ENCODE results near the gene ORAI2. TPM values are rescaled to one million over a fixed set of nuclear protein-coding genes. Genes with fewer than 3 reads are reported as not detected.
A peak's percentile ranks its signal among the peaks of the same experiment; 100 is the strongest.
"Not testable (repeated sequence)": the region's sequence is repeated elsewhere in the genome, so short reads cannot be mapped to it uniquely, and the experiment has no call there.

ORAI2 gene
- total RNA-seq, 1 donor from 2014 or later, result 39.3 TPM

DNA sequence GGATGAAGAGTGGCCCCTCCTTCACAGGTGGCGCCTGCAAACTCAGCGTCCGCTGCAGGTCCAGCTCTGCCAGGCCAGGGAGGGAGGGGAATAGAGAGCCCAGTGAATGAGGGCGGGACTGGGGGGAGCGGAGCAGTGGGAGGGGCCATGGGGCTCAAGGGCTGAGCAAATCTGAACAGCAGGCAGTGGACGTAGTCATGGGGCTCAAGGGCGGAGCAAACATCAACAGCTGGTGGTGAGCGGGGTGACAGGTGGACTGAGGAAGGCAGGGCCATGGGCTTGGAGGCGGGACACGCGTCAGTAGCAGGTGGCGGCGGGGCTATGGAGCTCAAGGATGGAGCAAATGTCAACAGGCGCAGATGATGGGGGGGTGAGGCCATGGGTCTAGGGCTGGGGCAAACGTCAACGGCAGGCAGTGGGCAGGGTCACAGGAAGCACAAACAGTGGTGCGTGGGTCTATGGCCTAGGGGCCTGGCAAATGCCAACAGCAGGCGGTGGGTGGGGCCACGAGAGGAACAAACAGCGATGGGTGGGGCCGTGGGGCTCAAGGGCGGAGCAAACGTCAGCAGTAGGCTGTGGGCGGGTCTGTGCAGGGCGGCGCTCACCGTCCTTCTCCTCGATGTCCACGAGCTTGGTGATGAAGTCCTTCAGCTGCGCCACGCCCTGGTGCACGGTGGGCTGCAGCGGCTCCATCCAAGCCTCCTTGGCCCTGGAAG is 60.0 kb downstream of the ORAI2 start:
- DNase-seq (ENCODE audit: low spot score); H3K4me1 Mint-ChIP-seq (ENCODE audit: unreplicated experiment); H3K9me3 Mint-ChIP-seq (ENCODE audit: unreplicated experiment); H3K4me3 Mint-ChIP-seq (ENCODE audit: unreplicated experiment); H3K27ac Mint-ChIP-seq (ENCODE audit: unreplicated experiment); H3K36me3 Mint-ChIP-seq (ENCODE audit: low read depth, unreplicated experiment); H3K27me3 Mint-ChIP-seq (ENCODE audit: unreplicated experiment): not testable (repeated sequence)

DNA sequence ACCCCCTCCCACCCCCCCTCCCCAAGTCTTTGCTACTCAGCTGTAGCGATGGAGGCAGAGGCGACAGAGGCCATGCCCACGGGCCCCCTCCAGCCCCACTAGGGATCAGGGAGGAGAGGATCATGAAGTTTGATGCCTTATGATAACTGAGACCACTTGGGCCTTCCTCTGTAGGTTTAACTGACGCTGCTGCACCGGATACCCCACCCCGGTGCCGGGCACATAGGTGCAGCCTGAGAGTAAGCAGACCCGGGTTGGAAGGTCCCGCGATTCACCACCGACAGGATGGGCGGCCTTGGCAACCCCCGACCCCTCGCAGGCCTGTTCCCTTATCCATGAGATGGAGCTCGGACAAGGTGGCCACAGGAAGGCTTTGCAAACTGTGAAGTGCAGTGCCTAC is 60.7 kb downstream of the ORAI2 start:
- not testable (repeated sequence) for H3K4me1 Mint-ChIP-seq (ENCODE audit: unreplicated experiment); H3K27ac Mint-ChIP-seq (ENCODE audit: unreplicated experiment); H3K4me3 Mint-ChIP-seq (ENCODE audit: unreplicated experiment); H3K9me3 Mint-ChIP-seq (ENCODE audit: unreplicated experiment); H3K36me3 Mint-ChIP-seq (ENCODE audit: low read depth, unreplicated experiment); DNase-seq (ENCODE audit: low spot score); H3K27me3 Mint-ChIP-seq (ENCODE audit: unreplicated experiment)

DNA sequence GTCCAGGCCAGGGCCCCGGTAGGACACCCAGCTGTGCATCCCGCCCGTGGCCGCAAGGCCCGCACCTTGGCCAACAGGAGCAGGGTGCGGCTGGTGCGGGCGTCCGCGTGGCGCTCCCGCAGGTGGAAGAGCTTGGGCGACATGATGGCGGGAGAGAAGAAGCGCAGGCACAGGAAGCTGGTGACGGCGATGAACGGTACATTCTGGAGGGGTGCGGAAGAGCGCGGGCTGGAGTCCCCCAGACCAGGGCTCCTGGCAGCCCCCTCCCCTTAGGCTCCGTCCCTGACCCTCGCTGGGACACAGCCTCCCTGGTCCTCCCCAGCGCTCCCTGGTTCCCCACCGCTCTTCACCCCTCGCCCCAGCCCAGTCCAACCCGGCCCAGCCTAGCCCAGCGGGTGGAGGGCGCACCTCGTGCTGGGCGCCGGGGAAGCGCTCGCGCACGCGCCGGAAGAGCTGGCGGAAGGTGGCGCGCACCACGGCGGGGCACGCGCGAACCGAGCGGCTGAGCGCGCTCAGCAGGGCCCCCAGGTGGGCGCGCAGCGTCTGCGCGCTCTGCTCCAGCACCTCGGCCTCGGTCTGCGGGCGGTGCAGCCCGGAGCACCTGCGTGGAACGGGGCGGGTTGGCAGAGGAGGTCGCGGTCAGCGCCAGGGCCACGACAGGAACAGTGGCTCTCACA is 61.2 kb downstream of the ORAI2 start:
- H3K9me3 Mint-ChIP-seq (ENCODE audit: unreplicated experiment); H3K27me3 Mint-ChIP-seq (ENCODE audit: unreplicated experiment); H3K36me3 Mint-ChIP-seq (ENCODE audit: low read depth, unreplicated experiment); H3K27ac Mint-ChIP-seq (ENCODE audit: unreplicated experiment); DNase-seq (ENCODE audit: low spot score); H3K4me1 Mint-ChIP-seq (ENCODE audit: unreplicated experiment); H3K4me3 Mint-ChIP-seq (ENCODE audit: unreplicated experiment): not testable (repeated sequence)

DNA sequence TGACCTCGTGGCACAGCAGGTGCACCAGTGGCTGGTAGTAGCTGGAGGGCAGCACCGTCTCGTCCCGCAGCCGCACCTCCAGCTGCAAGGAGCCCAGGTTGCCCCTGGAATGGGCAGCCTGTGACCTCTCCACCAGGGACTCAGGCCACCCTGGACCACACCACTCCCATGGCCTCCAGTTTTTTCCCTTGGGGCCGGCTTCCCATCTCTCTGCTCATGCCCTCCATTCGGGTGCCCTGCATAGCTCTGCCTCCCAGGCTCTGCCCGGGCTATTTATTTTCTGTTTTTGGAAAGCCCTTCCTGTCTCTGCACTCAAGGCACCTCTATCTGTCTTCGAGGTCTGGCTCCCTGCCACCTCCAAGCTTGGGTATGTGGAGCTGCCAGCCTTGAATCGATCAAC is 63.5 kb downstream of the ORAI2 start:
- not testable (repeated sequence) for H3K9me3 Mint-ChIP-seq (ENCODE audit: unreplicated experiment); H3K36me3 Mint-ChIP-seq (ENCODE audit: low read depth, unreplicated experiment); H3K4me3 Mint-ChIP-seq (ENCODE audit: unreplicated experiment); DNase-seq (ENCODE audit: low spot score); H3K4me1 Mint-ChIP-seq (ENCODE audit: unreplicated experiment); H3K27me3 Mint-ChIP-seq (ENCODE audit: unreplicated experiment); H3K27ac Mint-ChIP-seq (ENCODE audit: unreplicated experiment)

- not testable (repeated sequence) for DNase-seq (ENCODE audit: low spot score); H3K27me3 Mint-ChIP-seq (ENCODE audit: unreplicated experiment); H3K27ac Mint-ChIP-seq (ENCODE audit: unreplicated experiment); H3K9me3 Mint-ChIP-seq (ENCODE audit: unreplicated experiment); H3K36me3 Mint-ChIP-seq (ENCODE audit: low read depth, unreplicated experiment); H3K4me3 Mint-ChIP-seq (ENCODE audit: unreplicated experiment); H3K4me1 Mint-ChIP-seq (ENCODE audit: unreplicated experiment)
Observed at GRCh38 chr7:102497308-102497707, 63.9 kb downstream of the ORAI2 start.

DNA sequence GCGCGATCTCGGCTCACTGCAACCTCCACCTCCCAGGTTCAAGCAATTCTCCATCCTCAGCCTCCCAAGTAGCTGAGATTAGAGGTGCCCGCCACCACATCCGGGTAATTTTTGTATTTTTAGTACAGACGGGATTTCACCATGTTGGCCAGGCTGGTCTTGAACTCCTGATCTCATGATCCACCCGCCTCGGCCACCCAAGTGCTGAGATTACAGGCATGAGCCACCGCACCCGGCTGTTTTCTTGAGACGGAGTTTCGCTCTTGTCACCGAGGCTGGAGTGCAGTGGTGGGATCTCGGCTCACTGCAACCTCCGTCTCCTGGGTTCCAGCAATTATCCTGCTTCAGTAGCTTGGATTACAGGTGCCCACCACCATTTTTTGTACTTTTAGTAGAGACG is 64.9 kb downstream of the ORAI2 start:
- not testable (repeated sequence) for H3K36me3 Mint-ChIP-seq (ENCODE audit: low read depth, unreplicated experiment); H3K27me3 Mint-ChIP-seq (ENCODE audit: unreplicated experiment); H3K4me1 Mint-ChIP-seq (ENCODE audit: unreplicated experiment); DNase-seq (ENCODE audit: low spot score); H3K27ac Mint-ChIP-seq (ENCODE audit: unreplicated experiment); H3K9me3 Mint-ChIP-seq (ENCODE audit: unreplicated experiment); H3K4me3 Mint-ChIP-seq (ENCODE audit: unreplicated experiment)

DNA sequence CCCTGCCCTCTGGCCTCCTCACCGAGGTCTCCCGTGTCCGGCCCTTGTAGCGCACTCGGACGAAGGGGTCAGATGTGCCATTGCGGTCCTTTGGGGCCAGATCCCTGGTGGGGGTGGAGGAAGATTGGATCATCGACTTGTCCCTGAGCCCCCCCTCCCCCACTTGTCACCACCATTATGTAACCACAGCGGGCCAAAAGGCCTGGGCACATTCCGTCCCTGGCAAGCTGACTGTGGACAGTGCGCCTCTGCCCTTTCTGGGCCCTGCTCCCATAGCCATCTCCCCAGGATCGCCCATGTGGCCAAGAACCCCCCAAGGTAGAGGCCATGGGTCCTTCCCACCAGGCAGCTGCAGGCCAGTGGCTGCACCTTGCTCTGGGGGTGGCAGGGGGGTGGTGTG is 69.8 kb downstream of the ORAI2 start:
- not testable (repeated sequence) for H3K27me3 Mint-ChIP-seq (ENCODE audit: unreplicated experiment); DNase-seq (ENCODE audit: low spot score); H3K27ac Mint-ChIP-seq (ENCODE audit: unreplicated experiment); H3K4me1 Mint-ChIP-seq (ENCODE audit: unreplicated experiment); H3K4me3 Mint-ChIP-seq (ENCODE audit: unreplicated experiment); H3K9me3 Mint-ChIP-seq (ENCODE audit: unreplicated experiment); H3K36me3 Mint-ChIP-seq (ENCODE audit: low read depth, unreplicated experiment)

DNA sequence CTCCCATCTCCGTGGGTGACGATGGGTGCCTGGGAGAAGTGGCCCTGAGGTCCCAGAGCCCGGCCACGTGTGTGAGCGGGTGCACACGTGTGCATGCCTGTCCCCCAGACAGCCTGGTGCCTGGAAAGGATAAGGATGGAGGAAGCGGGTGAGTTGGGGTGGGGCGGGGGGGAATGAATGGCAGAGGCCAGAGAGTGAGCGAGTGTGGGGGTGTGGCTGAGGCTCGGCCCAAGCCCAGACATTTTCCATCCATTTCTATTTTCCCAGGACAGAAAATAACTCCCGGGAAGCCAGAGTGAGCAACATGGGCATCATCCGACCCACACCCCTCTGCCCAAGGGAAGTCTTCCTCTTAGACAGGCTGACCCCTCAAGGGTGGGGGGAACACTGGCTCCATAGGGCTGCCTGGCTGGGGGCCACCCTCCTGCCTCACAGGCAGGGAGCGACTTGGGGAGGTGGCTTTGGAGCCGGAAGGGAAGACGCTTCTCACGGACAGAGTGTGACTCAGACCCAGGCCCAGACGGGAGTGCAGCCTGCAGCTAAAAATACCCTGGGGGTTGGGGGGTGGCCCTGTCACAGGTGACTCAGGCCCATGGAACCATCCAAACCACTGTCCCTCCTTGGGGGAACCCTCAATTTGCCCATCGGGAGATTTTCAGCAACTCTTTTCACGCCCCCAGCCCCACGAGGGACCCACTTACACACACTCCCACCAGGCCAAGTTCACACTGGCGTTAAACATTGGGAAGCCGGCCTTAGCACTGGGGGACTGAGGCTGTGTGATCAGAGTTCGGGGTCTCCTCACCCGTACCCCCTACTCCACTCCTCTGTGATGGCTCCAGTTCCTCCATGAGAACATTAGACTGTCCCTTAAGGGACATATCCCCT is 72.2 kb downstream of the ORAI2 start:
- not testable (repeated sequence) for H3K9me3 Mint-ChIP-seq (ENCODE audit: unreplicated experiment); H3K36me3 Mint-ChIP-seq (ENCODE audit: low read depth, unreplicated experiment); H3K4me1 Mint-ChIP-seq (ENCODE audit: unreplicated experiment); DNase-seq (ENCODE audit: low spot score); H3K27ac Mint-ChIP-seq (ENCODE audit: unreplicated experiment); H3K27me3 Mint-ChIP-seq (ENCODE audit: unreplicated experiment); H3K4me3 Mint-ChIP-seq (ENCODE audit: unreplicated experiment)

Small RNAs within 50 kb of the gene (microRNA-seq; reads per million reads assigned to microRNA genes)
- gene MIR4467 (ENCODE audit: unreplicated experiment) (5.2 reads per million, percentile 50 among the genes with 10 or more reads in this experiment), gene MIR5090 (ENCODE audit: unreplicated experiment) (3.5 reads per million, percentile 41 among the genes with 10 or more reads in this experiment), gene MIR548O (ENCODE audit: unreplicated experiment) (not detected)

Other genes with a start within 250 kb of the ORAI2 start
- gene SH2B2, start 146.7 kb upstream of the ORAI2 start, total RNA-seq (ENCODE audit: unreplicated experiment), result 2.6 TPM
- gene SPDYE6, start 77.1 kb upstream of the ORAI2 start, total RNA-seq (ENCODE audit: unreplicated experiment), result not detected
- gene PRKRIP1, start 37.2 kb upstream of the ORAI2 start, total RNA-seq (ENCODE audit: unreplicated experiment), result 41.3 TPM
- 11.5 TPM for gene ALKBH4, start 31.3 kb downstream of the ORAI2 start, total RNA-seq (ENCODE audit: unreplicated experiment)
- 30.3 TPM for gene LRWD1, start 31.4 kb downstream of the ORAI2 start, total RNA-seq (ENCODE audit: unreplicated experiment)
- gene POLR2J, start 45.3 kb downstream of the ORAI2 start, total RNA-seq (ENCODE audit: unreplicated experiment), result 48.1 TPM
- 6.2 TPM for gene RASA4B, start 84.2 kb downstream of the ORAI2 start, total RNA-seq (ENCODE audit: unreplicated experiment)
- gene UPK3BL2, start 110.1 kb downstream of the ORAI2 start, total RNA-seq (ENCODE audit: unreplicated experiment), result 9.3 TPM
- gene SPDYE2, start 117.7 kb downstream of the ORAI2 start, total RNA-seq (ENCODE audit: unreplicated experiment), result not detected
- gene POLR2J3, start 139.0 kb downstream of the ORAI2 start, total RNA-seq (ENCODE audit: unreplicated experiment), result 22.0 TPM
- 20.4 TPM for gene RASA4, start 183.2 kb downstream of the ORAI2 start, total RNA-seq (ENCODE audit: unreplicated experiment)
- gene UPK3BL1, start 209.2 kb downstream of the ORAI2 start, total RNA-seq (ENCODE audit: unreplicated experiment), result 17.4 TPM
- gene SPDYE2B, start 216.7 kb downstream of the ORAI2 start, total RNA-seq (ENCODE audit: unreplicated experiment), result not detected
- 9.4 TPM for gene POLR2J2, start 238.1 kb downstream of the ORAI2 start, total RNA-seq (ENCODE audit: unreplicated experiment)

Measured in endothelial cell (in vitro differentiated cells).